GM21381 (cell line): ENCODE results near the gene NANS.
"Not testable (repeated sequence)": the region's sequence is repeated elsewhere in the genome, so short reads cannot be mapped to it uniquely, and the experiment has no call there.

Source experiments
- ATAC-seq: cut with Tn5 transposase; IDR thresholded peaks from one replicate; pipeline ENCODE4 v1.9.1; 2021; ENCODE audit warnings: mild to moderate bottlenecking, moderate library complexity; ENCODE audit not compliant: unreplicated experiment

NANS gene, protein sequence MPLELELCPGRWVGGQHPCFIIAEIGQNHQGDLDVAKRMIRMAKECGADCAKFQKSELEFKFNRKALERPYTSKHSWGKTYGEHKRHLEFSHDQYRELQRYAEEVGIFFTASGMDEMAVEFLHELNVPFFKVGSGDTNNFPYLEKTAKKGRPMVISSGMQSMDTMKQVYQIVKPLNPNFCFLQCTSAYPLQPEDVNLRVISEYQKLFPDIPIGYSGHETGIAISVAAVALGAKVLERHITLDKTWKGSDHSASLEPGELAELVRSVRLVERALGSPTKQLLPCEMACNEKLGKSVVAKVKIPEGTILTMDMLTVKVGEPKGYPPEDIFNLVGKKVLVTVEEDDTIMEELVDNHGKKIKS

DNA sequence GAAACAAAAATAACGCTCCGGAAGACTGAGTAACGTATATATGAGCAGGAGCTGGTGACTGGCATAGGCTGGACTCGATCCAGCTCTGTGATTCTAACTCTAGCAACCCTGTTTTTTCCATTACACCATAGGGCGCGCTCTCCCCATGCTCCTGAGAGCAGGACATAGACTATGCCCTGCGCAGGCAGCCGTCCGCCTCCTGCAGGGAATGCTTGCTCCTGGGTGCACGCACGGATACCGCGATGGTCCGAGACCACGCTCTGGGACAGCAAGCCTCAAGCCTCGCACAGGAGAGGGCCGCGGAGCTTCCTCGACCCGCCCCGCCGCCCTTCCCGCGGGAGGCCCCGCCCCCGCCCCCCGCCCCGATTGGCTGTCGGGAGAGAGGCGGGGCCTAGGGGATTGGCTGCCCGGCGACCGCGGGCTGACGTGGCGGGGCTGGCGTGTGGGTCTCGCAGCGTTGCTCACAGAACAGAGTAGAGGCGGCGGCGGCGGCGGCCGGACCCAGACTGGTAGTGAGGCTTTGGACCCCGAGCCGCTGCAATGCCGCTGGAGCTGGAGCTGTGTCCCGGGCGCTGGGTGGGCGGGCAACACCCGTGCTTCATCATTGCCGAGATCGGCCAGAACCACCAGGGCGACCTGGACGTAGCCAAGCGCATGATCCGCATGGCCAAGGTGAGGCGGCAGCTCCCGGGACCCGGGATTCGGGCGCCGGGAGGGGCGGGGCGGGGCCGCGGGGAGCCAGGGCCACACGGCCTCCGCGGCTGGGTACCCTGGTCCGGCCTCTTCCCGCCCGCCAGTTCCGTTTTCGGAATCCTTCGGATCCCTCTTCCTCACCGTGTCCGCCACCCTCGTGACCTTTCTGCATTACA lies at the start of gene NANS:
TSS of gene NANS (plus strand) at position 464 of the 869 bp plus-strand sequence. CDS start at position 541, 77 bp downstream.
- ATAC-seq = peak; percentile 94

DNA sequence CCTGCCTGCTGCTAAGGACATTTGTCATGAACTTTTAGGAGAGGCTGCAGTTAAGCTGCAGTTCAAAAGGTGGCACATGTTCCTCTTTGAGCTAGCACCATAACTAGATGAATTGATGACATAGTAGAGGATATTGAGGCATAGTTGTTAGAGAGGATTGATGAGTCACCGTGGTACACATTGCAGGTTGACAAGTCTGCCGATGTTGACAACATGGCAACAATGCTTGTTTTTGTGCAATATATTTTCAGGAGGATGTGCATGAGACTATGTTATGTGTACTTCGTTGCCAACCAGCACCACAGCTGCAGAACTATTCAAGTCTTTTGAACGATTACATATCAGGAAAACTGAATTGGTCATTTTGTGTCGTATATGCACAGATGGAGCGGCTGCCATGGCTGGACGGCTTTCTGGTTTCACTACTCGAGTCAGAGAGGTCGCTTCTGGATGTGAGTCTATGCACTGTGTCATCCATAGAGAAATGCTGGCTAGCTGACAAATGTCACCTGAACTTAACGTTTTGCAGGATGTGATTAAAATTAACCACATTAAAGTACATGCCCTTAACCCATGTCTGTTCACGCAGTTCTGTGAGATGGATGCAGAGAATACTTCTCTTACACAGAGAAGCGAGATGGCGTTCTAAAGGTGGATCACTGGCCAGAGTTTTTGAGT lies 49.1 kb upstream of the NANS start:
- ATAC-seq = no peak

DNA sequence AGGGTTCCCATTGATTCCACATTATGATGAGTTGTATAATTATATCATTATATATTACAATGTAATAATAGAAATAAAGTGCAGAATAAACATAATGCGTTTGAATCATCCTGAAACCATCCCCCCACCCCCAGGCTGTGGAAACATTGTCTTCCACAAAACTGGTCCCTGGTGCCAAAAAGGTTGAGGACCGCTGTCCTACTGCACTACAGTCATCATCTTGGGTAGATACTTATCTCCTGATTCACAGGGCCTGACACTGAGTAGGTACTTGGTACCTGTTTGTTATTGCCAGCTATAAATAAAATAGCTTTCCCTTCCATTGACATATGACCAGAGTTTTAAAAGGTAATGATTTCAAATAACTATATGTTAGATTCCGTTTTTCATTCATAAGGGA lies 47.8 kb upstream of the NANS start:
- no peak for ATAC-seq

DNA sequence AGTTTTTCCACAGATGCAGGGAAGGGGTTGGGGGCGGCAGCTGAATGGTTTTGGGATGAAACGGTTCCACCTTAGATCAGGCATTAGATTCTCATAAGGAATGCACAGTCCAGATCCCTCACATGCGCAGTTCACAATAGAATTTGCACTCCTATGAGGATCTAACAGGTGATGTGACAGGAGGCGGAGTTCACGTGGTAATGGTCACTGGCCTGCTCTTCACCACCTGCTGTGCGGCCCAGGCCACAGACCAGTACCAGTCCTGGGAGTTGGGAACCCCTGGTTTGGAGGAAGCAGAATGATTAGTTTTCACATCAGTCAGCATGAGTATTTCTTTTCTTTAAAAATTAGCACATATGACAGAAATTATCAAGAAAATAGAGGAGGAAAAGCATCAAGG lies 47.1 kb upstream of the NANS start:
- no peak for ATAC-seq

DNA sequence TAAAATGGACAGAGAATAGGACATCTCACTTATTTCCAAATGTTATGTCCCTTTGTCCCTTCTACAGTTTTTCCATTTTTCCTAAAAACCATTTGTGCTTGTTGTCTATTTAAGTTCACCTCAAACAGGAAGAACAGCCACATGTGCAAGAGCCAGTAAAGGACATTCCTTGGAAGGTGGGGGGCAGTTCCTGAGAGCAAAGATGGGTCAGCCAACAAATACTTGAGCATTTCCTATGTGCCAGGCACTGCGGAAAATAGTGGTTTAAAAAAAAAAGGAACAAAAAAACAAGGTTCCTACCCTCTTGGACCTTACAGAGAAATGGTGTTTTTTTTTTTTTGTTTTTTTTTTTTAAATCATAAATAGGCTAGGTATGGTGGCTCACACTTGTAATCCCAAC lies 46.6 kb upstream of the NANS start:
- ATAC-seq = no peak

DNA sequence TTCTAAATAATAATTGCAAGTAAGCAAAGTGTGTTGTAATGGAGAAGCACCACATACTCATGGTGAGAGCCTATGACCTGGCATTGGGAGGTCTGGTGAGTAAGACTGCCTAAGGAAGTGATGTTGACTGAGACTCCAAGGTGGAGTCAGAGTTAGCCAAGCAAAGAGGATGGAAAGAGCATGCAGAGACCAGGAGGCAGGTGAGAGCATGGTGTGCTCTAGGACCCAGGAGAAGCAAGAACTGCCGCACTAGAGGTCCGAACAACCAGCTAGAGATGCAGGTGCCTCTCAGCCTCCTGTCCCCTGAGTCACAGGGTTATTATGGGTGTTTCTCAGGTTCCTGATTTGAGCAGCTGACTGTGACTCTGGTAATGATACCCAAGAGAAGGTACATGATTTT lies 46.1 kb upstream of the NANS start:
- ATAC-seq = peak; percentile 80

DNA sequence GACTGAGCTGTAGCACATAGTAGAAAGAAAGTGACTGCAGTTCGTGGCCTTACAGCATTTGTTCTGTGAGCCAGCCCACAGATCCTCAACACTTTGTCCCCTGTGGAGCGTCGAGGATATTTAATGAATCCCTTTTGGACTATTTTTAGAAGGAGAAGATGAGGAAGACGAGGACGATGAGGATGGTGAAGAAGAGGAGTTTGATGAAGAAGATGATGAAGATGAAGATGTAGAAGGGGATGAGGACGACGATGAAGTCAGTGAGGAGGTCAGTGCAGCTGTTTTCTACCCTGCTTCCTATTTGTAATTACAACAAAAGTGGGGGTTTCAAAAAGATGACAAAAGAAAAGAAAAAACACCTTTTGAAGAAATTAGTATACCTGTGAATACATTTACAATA lies 45.4 kb upstream of the NANS start:
- no peak for ATAC-seq

DNA sequence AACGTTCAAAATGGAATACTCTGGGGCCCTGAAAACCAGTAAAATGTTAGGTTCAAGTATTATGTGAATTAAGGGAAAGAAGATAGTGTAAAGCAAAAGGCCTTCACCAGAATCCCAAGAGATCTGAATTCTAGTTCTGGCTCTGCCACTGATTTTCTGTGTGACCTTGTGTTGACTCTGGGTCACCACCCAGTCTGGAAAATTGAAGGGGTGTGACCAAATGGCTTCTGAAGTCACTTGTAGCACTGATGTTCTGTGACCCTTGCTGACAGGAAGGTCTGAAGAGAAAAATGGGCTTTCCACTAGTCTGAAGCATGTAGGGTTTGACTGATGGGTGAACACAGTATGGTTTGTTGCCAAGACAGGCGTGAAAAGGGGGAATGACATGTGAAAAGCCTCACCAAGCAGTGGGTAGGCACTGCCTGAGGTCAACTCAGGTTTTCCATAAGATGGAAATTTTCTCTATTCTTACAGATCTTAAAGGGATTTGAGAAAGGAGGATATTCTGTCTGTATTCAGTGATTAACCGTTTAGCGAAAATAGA lies 40.3 kb upstream of the NANS start:
- no peak for ATAC-seq

DNA sequence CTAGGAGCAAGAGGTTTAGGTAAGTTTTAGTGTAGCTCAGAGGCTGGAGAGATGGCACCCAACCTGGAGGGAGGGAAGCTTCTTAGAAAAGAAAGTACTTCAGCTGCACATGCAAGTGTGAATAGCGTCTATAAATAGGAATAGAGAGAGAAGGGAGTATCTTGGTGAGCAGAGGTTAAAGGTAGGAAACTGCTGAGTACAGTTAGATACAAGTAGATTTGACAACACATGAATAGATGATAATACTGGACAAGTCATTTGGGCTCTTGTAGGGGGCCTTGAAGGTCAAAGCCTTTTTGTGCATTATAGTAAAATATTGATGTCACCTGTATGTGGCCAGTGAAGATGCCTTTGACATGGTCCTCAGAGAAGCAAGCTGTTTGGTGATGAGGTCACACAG lies 39.2 kb upstream of the NANS start:
- no peak for ATAC-seq

DNA sequence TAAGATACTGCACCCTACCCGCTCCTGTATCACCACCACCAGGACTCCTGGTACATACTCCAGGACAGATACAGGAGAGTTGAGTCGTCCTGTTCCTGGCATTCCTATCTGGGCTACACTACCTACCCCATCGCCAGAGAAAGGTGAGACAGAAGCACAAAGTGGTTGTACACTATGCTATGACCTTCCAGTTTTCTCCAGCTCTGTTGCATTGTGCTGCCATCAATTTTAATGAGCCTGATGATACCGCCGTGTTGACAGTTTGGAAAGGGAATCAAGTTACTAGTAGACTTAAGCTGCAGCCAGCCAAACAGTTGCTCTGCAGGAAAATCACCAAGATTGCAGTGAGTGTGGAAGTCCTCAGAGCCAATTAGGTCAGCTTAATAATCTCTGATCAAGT lies 38.2 kb upstream of the NANS start:
- ATAC-seq = no peak

DNA sequence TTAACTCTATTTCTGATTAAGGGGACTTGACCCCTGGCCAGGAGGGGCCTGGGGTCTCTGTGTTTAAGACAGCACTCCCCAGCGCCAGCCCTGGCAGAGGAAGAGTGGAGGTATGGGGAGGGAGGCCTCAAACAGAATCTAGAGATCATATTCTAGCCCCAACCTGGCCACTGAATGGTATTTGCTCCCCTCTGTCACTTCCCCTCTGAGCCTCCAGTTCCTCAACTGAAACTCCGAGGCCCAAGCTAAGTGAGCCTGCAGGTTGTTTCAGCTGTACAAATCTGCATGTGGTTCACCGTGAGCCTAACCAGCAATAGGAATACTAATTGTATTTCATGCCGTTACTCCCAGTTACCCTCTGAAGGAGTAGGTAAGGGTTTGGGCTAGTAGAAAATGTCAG lies 37.4 kb upstream of the NANS start:
- ATAC-seq = no peak

DNA sequence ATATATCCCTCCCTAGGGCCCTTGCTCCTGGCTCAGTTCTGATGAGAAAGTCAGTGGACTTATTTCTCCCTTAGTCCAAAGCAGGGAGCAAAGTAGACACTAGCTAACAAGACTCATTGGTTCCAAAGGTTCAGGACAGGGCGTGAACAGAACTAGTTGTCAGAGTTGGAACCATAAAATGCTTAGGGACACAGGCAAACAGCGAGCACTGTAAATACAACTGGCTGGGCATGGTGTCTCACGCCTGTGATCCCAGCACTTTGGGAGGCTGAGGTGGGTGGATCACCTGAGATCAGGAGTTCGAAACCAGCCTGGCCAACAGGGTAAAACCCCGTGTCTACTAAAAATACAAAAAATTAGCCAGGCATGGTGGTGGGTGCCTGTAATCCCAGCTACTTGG lies 36.7 kb upstream of the NANS start:
- ATAC-seq = not testable (repeated sequence)

DNA sequence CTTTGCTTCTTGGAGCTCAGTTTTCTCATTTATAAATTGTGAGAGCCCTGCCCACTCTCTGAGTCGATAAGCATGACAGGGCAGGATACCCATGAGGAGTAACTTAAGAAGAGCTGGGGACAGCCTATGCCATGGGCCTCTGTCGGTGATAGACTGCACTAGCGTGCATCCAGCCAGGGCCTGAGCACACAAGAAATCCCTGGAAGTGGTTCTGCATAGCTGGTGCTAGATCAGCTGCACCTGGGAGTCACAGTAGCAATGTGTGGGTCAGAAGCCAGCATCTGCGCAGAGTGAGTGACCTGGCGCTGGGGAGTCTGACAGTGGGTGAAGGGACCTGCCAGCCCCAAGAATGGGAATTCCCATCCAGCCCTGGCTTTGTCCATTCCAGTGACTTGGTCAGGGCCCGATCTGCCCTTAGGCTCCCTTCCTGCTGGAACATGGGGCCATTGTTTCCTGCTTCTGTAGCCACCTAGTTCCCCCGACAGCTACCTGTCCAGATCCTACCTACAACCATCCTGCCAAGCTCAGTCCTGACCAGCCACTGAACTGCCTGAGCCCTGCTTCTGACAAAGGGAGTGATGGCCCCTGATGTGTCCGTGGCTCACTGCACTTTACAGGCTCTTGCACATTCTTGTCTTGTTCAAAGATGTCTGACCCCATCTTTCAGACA lies 35.9 kb upstream of the NANS start:
- no peak for ATAC-seq

DNA sequence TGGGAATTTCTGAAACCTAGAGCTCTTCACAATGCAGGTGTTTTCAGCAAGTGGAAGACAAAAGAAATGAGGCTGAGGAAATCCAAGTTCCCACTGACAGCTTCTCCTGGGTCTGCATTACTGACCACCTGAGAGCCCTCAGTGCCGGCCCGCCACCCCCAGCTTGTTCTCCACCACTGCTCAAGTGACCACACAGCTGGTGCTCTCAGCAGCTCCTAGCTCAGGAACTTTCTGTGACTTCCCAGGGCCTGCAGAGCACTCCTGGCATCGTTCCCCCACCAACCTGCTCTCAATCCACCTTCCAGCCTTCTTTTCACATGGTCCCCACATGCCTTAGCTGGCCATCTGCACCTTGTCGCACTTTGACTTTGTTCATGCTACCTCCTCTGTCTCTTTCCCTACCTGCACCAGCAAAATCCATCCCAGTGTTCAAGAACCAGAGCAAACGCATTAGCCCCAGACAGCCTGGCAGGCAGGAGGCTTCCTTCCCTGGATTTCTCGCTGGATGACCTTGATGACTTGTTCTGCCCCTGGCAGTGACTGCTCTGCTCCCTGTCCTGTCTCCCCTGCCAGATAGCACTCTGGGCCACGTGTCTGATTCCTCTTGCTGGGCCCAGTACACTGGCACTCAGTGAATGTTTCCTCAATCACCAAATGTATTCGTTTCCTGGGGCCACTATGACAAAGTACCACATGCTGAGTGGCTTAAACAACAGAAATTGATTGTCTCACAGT lies 35.1 kb upstream of the NANS start:
- no peak for ATAC-seq

DNA sequence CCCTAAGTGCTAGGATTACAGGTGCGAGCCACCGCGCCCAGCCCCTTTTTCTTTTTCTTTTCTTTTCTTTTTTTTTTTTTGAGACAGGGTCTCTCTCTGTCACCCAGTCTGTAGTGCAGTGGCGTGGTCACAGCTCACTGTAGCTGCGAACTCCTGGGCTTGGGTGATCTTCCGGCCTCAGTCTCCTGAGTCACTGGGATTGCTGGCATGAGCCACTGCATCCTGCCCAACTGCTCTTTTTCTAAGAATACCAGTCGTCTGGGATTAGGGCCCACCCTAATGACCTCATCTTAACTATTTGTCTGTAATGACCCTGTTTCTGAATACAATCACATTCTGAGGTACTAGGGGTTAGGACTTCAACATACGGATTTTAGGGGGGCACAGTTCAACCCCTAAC lies 34.1 kb upstream of the NANS start:
- ATAC-seq = no peak

DNA sequence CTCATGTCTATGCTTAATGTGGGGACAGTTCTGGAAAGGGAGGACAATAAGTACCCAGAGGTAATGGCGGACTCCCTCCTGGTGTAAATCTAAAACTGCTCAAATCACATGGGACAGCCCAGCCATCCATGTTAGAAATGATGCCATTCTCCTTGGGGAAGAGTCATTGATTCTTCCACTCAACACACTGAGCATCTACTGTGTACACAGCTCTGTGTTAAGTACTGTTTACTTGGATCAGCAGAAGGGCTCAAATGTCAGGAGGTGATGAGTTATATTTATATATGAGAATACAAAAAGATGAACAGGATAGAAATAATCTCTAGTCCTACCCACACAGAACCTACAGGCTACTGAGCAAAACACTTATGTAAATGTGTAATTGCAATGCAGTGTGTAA lies 31.8 kb upstream of the NANS start:
- ATAC-seq = no peak

DNA sequence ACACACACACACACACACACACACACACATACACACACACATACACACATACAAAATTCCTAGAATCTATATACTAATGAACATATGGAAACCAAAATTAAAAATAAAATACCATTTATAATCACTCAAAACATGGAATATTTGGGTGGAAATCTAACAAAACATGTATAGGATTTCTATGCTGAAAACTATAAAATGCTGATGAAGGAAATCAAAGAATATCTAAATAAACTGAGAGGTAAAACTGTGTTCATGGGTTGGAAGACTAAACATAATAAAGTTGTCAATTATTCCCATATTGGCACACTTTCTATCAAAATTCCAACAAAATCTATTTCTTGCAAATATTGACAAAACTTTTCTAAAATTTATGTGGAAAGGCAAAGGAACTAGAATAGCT lies 25.4 kb upstream of the NANS start:
- ATAC-seq = no peak

DNA sequence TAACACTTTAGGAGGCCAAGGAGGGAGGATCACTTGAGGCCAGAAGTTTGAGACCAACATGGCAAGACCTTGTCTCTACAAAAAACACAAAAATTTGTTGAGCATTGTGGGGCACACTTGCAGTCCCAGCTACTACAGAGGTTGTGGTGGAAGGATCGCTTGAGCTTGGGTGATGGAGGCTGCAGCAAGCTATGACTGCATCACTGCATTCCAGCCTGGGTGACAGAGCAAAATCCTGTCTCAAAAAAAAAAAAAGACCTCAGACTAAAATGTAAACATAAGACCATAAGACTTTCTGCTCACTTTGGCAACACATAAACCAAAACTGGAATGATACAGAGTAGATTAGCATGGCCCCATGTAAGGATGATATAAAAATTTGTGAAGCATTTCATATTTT lies 24.6 kb upstream of the NANS start:
- ATAC-seq = no peak

DNA sequence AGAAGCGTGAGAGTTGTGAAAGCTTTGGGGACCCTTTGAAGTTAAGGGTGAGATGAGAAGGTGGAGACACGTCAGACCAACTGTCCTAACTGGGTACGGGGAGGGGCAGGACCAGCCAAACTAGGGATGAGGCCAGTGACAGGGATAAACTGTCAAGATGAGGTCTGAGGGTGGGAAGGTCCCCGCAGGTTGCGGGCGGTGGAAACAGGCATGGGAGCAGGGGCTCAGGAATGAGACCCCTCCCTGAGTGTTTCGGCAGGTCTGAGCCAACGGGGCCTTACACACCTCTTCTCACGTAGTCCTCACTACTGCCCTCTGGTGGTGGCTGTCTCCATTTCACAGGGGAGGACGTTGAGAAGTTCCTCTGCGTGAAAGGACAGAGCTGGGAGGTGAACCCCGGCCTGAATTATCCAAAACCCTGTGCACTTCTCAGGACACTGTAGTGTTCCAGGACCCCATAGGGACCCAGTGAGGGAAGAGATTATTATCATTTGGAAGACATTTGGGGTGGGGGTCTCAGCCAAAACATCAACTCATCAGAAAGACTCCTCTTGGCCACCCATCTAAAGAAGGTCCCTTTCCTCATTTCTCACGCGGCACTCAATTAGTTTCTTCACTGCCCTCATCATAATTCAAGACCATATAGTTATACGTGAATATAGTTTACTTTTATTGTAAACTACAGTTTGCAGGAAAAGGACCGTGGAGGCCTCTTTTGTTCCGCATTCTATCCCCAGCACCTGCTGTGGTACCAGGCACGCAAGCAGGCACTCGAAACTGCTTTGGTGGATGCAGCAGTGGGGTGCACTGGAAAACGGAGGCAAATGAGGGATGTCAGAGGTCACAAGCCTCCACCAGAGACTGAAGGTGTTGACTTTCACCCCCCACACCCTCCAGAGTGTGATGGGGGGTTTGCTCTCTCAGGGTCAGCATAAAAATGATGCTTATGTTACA lies 21.7 kb upstream of the NANS start:
- ATAC-seq = peak; percentile 41
